HuH-7 (cell line): ENCODE results near the gene RSL1D1.
"Not testable (repeated sequence)": the region's sequence is repeated elsewhere in the genome, so short reads cannot be mapped to it uniquely, and the experiment has no call there.

Experiments used
- DNase-seq: peaks from one replicate; pipeline ENCODE4 v3.0.0; 2011; ENCODE audit warnings: low spot score

RSL1D1 gene

GRCh38 chr16:11797166-11797956 lies 54.0 kb downstream of the RSL1D1 start, which contains the start of gene ZC3H7A:
Gene ZC3H7A (minus strand): TSS chr16:11797258. CDS start chr16:11782354, 14,904 bp downstream.
- peak; percentile 90 for DNase-seq

- DNase-seq: peak; percentile 53
Observed at GRCh38 chr16:11796227-11797165, 54.8 kb downstream of the RSL1D1 start.

GRCh38 chr16:11795887-11796226 lies 55.5 kb downstream of the RSL1D1 start:
- no peak for DNase-seq

GRCh38 chr16:11794996-11795886 lies 56.1 kb downstream of the RSL1D1 start:
- no peak for DNase-seq

- no peak for DNase-seq
Observed at GRCh38 chr16:11794447-11794846, 56.9 kb downstream of the RSL1D1 start.

- no peak for DNase-seq
Observed at GRCh38 chr16:11793840-11794239, 57.5 kb downstream of the RSL1D1 start.

- DNase-seq: no peak
Observed at GRCh38 chr16:11792410-11793241, 58.7 kb downstream of the RSL1D1 start.

GRCh38 chr16:11791144-11791828 lies 60.1 kb downstream of the RSL1D1 start:
- no peak for DNase-seq

GRCh38 chr16:11788914-11789313 lies 62.4 kb downstream of the RSL1D1 start:
- DNase-seq: no peak

GRCh38 chr16:11784980-11785599 lies 66.3 kb downstream of the RSL1D1 start:
- not testable (repeated sequence) for DNase-seq

GRCh38 chr16:11784381-11784780 lies 67.0 kb downstream of the RSL1D1 start:
- not testable (repeated sequence) for DNase-seq

- DNase-seq: no peak
Observed at GRCh38 chr16:11784038-11784369, 67.3 kb downstream of the RSL1D1 start.
